Suprapubic skin (tissue), 4 donors: ENCODE data around the gene FLVCR1. TPM values are rescaled to one million over a fixed set of nuclear protein-coding genes. Genes with fewer than 3 reads are reported as not detected.
"Not testable (repeated sequence)": the region's sequence is repeated elsewhere in the genome, so short reads cannot be mapped to it uniquely, and the experiment has no call there.

Experiments used
- DNase-seq, 2 donors: peaks; one replicate each; pipeline ENCODE4 v3.0.0-alpha.2; 2019; ENCODE audit warnings: low spot score in 2 of 2
- H3K27ac ChIP-seq: fragments of 200-600 bp; sonication (generic); one replicate; pipeline ENCODE4 v1.5.1; 2019
- H3K27me3 ChIP-seq: fragments of 200-600 bp; sonication (generic); one replicate; pipeline ENCODE4 v1.5.1; 2019
- H3K36me3 ChIP-seq: fragments of 200-600 bp; sonication (generic); one replicate; pipeline ENCODE4 v1.5.1; 2019
- H3K4me1 ChIP-seq: fragments of 200-600 bp; sonication (generic); one replicate; pipeline ENCODE4 v1.5.1; 2019
- H3K4me3 ChIP-seq: fragments of 200-600 bp; sonication (generic); one replicate; pipeline ENCODE4 v1.5.1; 2019; ENCODE audit warnings: mild to moderate bottlenecking
- H3K9me3 ChIP-seq: fragments of 200-600 bp; sonication (generic); one replicate; pipeline ENCODE4 v1.5.1; 2019
- CTCF ChIP-seq, 2 donors: fragments of 200-600 bp in 1 of 2; fragments of 450-650 bp in 1 of 2; sonication (generic) in 1 of 2; IDR thresholded peaks; one replicate each; pipeline ENCODE4 v1.5.1; 2016 to 2019; ENCODE audit warnings: antibody characterized with exemption in 2 of 2, mild to moderate bottlenecking in 1 of 2, moderate library complexity in 1 of 2
- EP300 ChIP-seq: sonication (generic); formaldehyde crosslinking; IDR thresholded peaks from one replicate; pipeline ENCODE4 v1.6.1; 2017; ENCODE audit warnings: antibody characterized with exemption
- POLR2A ChIP-seq, 2 donors: fragments of 450-650 bp; IDR thresholded peaks; one replicate each; pipeline ENCODE4 v1.6.1; 2017; ENCODE audit warnings: antibody characterized with exemption in 2 of 2, mild to moderate bottlenecking in 2 of 2, moderate library complexity in 2 of 2
- POLR2AphosphoS5 ChIP-seq, 3 donors: sonication (generic); formaldehyde crosslinking; IDR thresholded peaks; one replicate each; pipeline ENCODE4 v1.6.1; 2017; ENCODE audit warnings: antibody characterized with exemption in 3 of 3
- WGBS: methylation state at CpG from one replicate; pipeline ENCODE4 v1.1.5; 2018; 5-methylcytosine and 5-hydroxymethylcytosine counted together
- total RNA-seq, 4 donors: library from RNA; depleted of rRNA; stranded (reverse); fragments of >200 nt; gene quantifications; one replicate each; pipeline ENCODE4 v1.1.0, GENCODE V29; 2016

FLVCR1 gene
- total RNA-seq, 4 donors from 2014 or later: 4.3 to 8.5 (median 6.3) TPM

DNA sequence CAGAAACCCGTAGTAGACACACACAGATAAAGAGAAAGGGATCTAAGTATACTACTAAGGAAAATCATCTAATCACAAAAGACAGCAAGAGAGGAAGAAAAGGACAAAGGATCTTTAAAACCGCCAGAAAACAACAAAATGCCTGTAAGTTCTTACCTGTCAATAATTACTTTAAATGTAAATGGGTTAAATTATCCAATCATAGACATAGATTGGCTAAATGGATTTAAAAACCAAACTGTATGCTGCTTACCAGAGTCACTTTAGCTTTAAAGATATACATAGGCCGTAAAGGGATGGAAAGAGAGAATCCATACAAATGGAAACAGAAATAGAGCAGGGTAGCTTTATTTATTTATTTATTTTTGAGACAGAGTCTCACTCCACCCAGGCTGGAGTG lies 44.0 kb downstream of the FLVCR1 start:
- H3K4me3 ChIP-seq: no peak overlapping the region
- H3K36me3 ChIP-seq: peaks cover 9% of the 10 kb centered on the region
- H3K27me3 ChIP-seq: no peaks in the 10 kb centered on the region
- H3K27ac ChIP-seq: no peak overlapping the region
- no peaks in the 10 kb centered on the region for H3K4me1 ChIP-seq
- TF ChIP-seq POLR2AphosphoS5 (IDR thresholded peaks at IDR 0.05): no peak
- no peak for TF ChIP-seq CTCF (IDR thresholded peaks at IDR 0.05)
- TF ChIP-seq EP300: no peak
- TF ChIP-seq POLR2A (IDR thresholded peaks at IDR 0.05): no peak
- DNase-seq: no peak
- WGBS: 95% methylated on average over 3 of the region's 3 CpGs
- peaks cover 21% of the 10 kb centered on the region for H3K9me3 ChIP-seq

GRCh38 chr1:212903664-212904063 lies 45.6 kb downstream of the FLVCR1 start:
- WGBS: 85% methylated on average over 1 of the region's 1 CpG
- no peaks in the 10 kb centered on the region for H3K4me1 ChIP-seq
- no peak for DNase-seq
- H3K4me3 ChIP-seq: no peak overlapping the region
- peaks cover 9% of the 10 kb centered on the region for H3K36me3 ChIP-seq
- no peaks in the 10 kb centered on the region for H3K27me3 ChIP-seq
- TF ChIP-seq EP300 (no peak), POLR2AphosphoS5 (IDR thresholded peaks at IDR 0.05) (no peak), CTCF (IDR thresholded peaks at IDR 0.05) (no peak), POLR2A (IDR thresholded peaks at IDR 0.05) (no peak)
- H3K9me3 ChIP-seq: peaks cover 21% of the 10 kb centered on the region
- no peak overlapping the region for H3K27ac ChIP-seq

- not testable (repeated sequence) for H3K27me3 ChIP-seq, DNase-seq, H3K36me3 ChIP-seq, H3K4me3 ChIP-seq, H3K4me1 ChIP-seq, H3K9me3 ChIP-seq, H3K27ac ChIP-seq
- 86% methylated on average over 12 of the region's 12 CpGs for WGBS
Measured at GRCh38 chr1:212908071-212908470, 50.0 kb downstream of the FLVCR1 start.

- Histone ChIP-seq H3K27ac (no peak overlapping the region), H3K27me3 (no peaks in the 10 kb centered on the region), H3K36me3 (no peaks in the 10 kb centered on the region), H3K9me3 (no peaks in the 10 kb centered on the region), H3K4me3 (no peak overlapping the region), H3K4me1 (no peaks in the 10 kb centered on the region)
- no peak for TF ChIP-seq POLR2AphosphoS5 (IDR thresholded peaks at IDR 0.05)
- TF ChIP-seq POLR2A (IDR thresholded peaks at IDR 0.05): no peak
- no peak for TF ChIP-seq EP300
- TF ChIP-seq CTCF (IDR thresholded peaks at IDR 0.05): no peak
- WGBS: 95% methylated on average over 3 of the region's 3 CpGs
- DNase-seq: no peak
Measured at GRCh38 chr1:212908971-212909370, 50.9 kb downstream of the FLVCR1 start.

- Histone ChIP-seq H3K4me3 (no peak overlapping the region), H3K27me3 (no peaks in the 10 kb centered on the region), H3K9me3 (no peaks in the 10 kb centered on the region), H3K27ac (no peak overlapping the region), H3K4me1 (no peaks in the 10 kb centered on the region), H3K36me3 (no peaks in the 10 kb centered on the region)
- 98% methylated on average over 3 of the region's 3 CpGs for WGBS
- DNase-seq: no peak
- TF ChIP-seq EP300 (no peak), POLR2A (IDR thresholded peaks at IDR 0.05) (no peak), CTCF (IDR thresholded peaks at IDR 0.05) (no peak)
Measured at GRCh38 chr1:212909652-212910063, 51.6 kb downstream of the FLVCR1 start.

GRCh38 chr1:212910213-212910612 lies 52.1 kb downstream of the FLVCR1 start:
- not testable (repeated sequence) for H3K9me3 ChIP-seq, H3K27ac ChIP-seq, H3K4me1 ChIP-seq, DNase-seq, H3K4me3 ChIP-seq, H3K27me3 ChIP-seq, H3K36me3 ChIP-seq
- WGBS: 87% methylated on average over 4 of the region's 10 CpGs

DNA sequence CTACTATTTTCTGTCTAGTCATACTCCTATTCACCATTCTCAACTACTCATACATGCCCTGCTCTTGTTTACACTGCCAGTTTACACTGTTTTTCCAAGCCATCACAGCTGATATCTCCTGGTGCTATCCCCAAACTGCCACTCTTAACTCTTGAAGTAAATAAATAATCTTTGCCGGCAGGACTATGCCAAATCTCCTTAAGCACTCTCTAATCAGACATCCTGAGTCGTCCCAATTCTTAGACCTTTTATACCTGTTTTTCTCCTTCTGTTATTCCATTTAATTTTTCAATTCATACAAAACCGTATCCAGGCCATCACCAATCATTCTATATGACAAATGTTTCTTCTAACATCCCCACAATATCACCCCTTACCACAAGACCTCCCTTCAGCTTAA lies 55.6 kb downstream of the FLVCR1 start:
- not testable (repeated sequence) for H3K27me3 ChIP-seq, H3K4me3 ChIP-seq, H3K36me3 ChIP-seq, H3K27ac ChIP-seq, H3K9me3 ChIP-seq, DNase-seq, H3K4me1 ChIP-seq
- 93% methylated on average over 3 of the region's 3 CpGs for WGBS

- H3K4me3 ChIP-seq, H3K9me3 ChIP-seq, H3K27ac ChIP-seq, DNase-seq, H3K27me3 ChIP-seq, H3K36me3 ChIP-seq, H3K4me1 ChIP-seq: not testable (repeated sequence)
- 77% methylated on average over 5 of the region's 5 CpGs for WGBS
Measured at GRCh38 chr1:212914110-212914509, 56.0 kb downstream of the FLVCR1 start.
